NCI-H82 treated with DMSO at 0.1 percent for 48 hours (cell line): ENCODE data around the gene CHURC1.

Experiments used
- DNase-seq: peaks from one replicate; lab custom pipeline; 2025; ENCODE audit not compliant: unreplicated experiment; lab: John Stamatoyannopoulos, UW

Gene CHURC1

GRCh38 chr14:64954491-64955240 is 40.4 kb downstream of the CHURC1 start:
- no peak for DNase-seq

- no peak for DNase-seq
These were observed 41.0 kb downstream of the CHURC1 start for GRCh38 chr14:64955297-64955696.

- no peak for DNase-seq
These were observed 42.6 kb downstream of the CHURC1 start for GRCh38 chr14:64956697-64957406.

GRCh38 chr14:64958201-64958600 is 43.9 kb downstream of the CHURC1 start:
- DNase-seq = no peak

GRCh38 chr14:64958743-64959142 is 44.5 kb downstream of the CHURC1 start:
- no peak for DNase-seq

GRCh38 chr14:64960762-64961276 is 46.6 kb downstream of the CHURC1 start:
- DNase-seq = no peak

GRCh38 chr14:64963611-64964010 is 49.4 kb downstream of the CHURC1 start:
- no peak for DNase-seq

- DNase-seq = no peak
These were observed 51.2 kb downstream of the CHURC1 start for GRCh38 chr14:64965356-64966000.

- no peak for DNase-seq
These were observed 52.7 kb downstream of the CHURC1 start for GRCh38 chr14:64966976-64967375.

GRCh38 chr14:64968167-64968566 is 53.9 kb downstream of the CHURC1 start:
- DNase-seq = no peak

- no peak for DNase-seq
These were observed 54.4 kb downstream of the CHURC1 start for GRCh38 chr14:64968651-64969050.

GRCh38 chr14:64970041-64970440 is 55.8 kb downstream of the CHURC1 start:
- DNase-seq = no peak

GRCh38 chr14:64970776-64971477 is 56.7 kb downstream of the CHURC1 start:
- no peak for DNase-seq

GRCh38 chr14:64971491-64971942 is 57.3 kb downstream of the CHURC1 start:
- DNase-seq = no peak

GRCh38 chr14:64971943-64972791 is 57.9 kb downstream of the CHURC1 start, which contains the start of gene RAB15:
Gene RAB15 (minus strand): TSS chr14:64972336. CDS start chr14:64972076, 260 bp downstream.
- DNase-seq = no peak

GRCh38 chr14:64973026-64973442 is 58.8 kb downstream of the CHURC1 start:
- no peak for DNase-seq

- DNase-seq = no peak
These were observed 59.6 kb downstream of the CHURC1 start for GRCh38 chr14:64973826-64974225.

- no peak for DNase-seq
These were observed 60.3 kb downstream of the CHURC1 start for GRCh38 chr14:64974563-64974962.

- no peak for DNase-seq
These were observed 65.2 kb downstream of the CHURC1 start for GRCh38 chr14:64979336-64980074.
